Epithelial cell of esophagus (primary cell): ENCODE data around the gene DCDC2C.

Experiments
- DNase-seq: peaks from one replicate; pipeline ENCODE4 v3.0.0; 2010; ENCODE audit warnings: low read depth
- H3K4me3 ChIP-seq: 2 replicates; pipeline ENCODE4 v1.5.1; 2011; ENCODE audit warnings: mild to moderate bottlenecking, low read length, control low read depth
- CTCF ChIP-seq: IDR thresholded peaks from 2 replicates; pipeline ENCODE4 v1.5.1; 2011; ENCODE audit warnings: low read depth, mild to moderate bottlenecking, low read length, control low read depth, inconsistent platforms; ENCODE audit not compliant: insufficient read depth; ENCODE audit errors: missing control alignments

Gene DCDC2C, protein sequence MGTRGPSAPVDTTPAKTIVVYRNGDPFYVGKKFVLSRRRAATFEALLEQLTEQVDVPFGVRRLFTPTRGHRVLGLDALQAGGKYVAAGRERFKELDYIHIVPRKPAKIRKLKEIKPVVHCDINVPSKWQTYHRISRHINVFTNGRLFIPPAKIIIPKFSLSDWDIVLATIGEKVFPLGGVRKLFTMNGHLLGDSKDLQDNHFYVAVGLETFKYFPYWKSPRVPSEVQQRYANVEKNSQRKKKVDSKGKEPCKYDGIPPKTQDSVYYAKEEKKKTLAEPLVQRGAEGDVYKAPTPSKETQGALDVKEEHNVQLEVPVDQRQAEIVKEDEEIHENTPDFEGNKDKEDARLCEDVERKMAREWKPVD

GRCh38 chr2:3703236-3703756, at the start of gene DCDC2C:
TSS of gene DCDC2C (plus strand) at chr2:3703575. CDS start at chr2:3703752, 177 bp downstream.
- TF ChIP-seq CTCF: no peak
- DNase-seq: no peak
- H3K4me3 ChIP-seq: no peak within 1 kb of the TSS

DNA sequence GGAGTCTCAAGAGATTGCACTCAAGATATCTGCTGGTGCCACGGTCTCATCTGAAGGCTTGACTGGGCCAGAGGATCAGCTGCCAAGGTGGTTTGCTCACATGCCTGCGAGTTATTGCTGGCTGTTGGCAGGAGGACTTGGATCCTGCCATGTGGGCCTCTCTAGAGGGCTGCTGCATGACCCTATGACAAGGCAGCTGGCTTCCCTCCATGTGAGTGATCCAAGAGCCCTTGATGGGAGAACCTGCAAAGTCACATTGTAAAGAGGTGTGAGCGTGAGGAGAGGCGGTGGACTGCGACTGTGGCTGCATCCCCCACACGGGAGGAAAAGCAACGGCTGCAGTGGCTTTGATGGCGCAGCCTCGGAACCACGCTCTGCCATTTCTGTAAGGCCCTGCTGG, 49.4 kb upstream of the DCDC2C start:
- no peak for TF ChIP-seq CTCF
- no peak overlapping the region for H3K4me3 ChIP-seq
- no peak for DNase-seq

GRCh38 chr2:3654531-3655225, 48.7 kb upstream of the DCDC2C start:
- no peak for TF ChIP-seq CTCF
- no peak for DNase-seq
- no peak overlapping the region for H3K4me3 ChIP-seq

- TF ChIP-seq CTCF: no peak
- H3K4me3 ChIP-seq: no peak overlapping the region
- DNase-seq: no peak
Measured at GRCh38 chr2:3655871-3656761, 47.3 kb upstream of the DCDC2C start.

DNA sequence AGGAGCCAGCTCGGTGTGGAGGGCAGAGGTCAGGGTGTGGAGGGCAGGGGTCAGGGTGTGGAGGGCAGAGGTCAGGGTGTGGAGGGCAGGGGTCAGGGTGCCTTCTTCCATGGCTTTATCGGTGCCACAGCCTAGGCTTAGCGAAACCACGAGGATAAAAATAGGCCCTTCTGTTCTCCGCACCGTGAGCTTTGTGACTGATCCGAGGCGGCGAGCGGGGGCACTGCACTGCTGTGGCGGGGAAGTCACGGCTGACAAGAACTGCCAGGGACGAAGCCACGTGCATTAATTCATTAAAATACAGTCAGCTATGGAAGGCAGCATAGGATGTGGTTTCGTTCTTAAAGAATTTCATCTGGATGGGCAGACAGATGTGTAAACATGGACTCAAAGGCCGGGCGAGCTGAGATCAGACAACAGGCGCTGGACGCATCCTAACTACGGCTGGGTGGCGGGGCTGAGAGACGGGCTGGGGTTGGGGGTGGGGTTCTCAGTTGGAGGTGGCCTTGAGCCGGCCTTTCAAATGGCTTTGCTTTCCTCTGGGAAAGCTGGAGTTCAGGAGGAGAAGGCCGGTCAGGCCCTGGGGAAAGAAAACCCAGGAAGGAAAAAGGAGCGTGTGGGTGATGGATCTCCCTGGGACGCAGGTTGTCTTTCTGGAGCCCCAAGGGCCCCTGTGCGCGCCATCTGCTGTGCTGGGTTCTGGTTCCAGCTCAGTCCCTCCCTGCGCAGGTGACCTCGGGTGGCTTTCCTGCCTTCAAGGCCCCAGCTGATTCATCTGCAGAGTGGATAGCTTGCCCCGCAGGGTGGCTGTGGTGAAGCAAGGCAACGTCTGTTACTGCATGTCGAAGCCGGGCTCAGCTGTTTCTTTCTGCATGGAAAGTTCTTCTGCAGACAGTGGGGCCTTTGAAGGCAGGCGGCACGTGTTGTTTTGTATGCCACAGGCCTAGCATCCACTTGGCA, 46.3 kb upstream of the DCDC2C start:
- no peak for TF ChIP-seq CTCF
- H3K4me3 ChIP-seq: no peak overlapping the region
- DNase-seq: no peak

DNA sequence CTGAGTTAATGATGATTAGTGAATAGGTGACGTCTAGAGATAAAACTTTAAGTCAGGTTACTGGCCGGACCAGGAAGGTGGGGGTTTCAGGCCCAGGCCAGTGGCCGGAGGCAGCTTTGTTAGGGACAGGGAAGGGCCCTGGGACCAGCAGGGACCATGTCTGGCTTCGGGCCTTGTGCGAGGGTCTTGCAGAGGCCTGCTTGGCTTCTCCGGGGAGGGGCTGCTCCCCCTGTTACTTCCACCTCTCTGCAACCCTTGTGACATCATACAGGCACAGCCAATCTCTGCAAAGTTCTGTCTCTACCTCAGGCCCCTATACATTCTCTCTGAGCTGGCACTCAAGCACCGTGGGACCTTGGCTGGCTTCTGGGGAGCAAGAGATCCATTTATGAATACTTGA, 45.5 kb upstream of the DCDC2C start, which contains the start of gene ALLC:
ALLC (plus strand) TSS at position 320 of the 400 bp plus-strand sequence. CDS start 12,958 bp downstream, outside the sequence.
- DNase-seq: no peak
- no peak within 1 kb of the TSS for H3K4me3 ChIP-seq
- TF ChIP-seq CTCF: no peak
